Hepatic stellate cell (primary cell): ENCODE measurements around the gene DTNBP1.

Source experiments
- DNase-seq: peaks from one replicate; pipeline ENCODE4 v3.0.0; 2011; ENCODE audit warnings: low spot score

The DTNBP1 gene

GRCh38 chr6:15662326-15663129 lies at the start of gene DTNBP1:
TSS of gene DTNBP1 (minus strand) at chr6:15663028. CDS start at chr6:15662869, 159 bp downstream.
- peak; percentile 88 for DNase-seq

- no peak for DNase-seq
Observed at GRCh38 chr6:15709651-15710269, 46.9 kb upstream of the DTNBP1 start.

- DNase-seq: no peak
Observed at GRCh38 chr6:15708231-15708630, 45.4 kb upstream of the DTNBP1 start.

GRCh38 chr6:15705981-15706380 lies 43.2 kb upstream of the DTNBP1 start:
- DNase-seq: no peak

- no peak for DNase-seq
Observed at GRCh38 chr6:15698471-15698870, 35.6 kb upstream of the DTNBP1 start.

- DNase-seq: no peak
Observed at GRCh38 chr6:15697895-15698294, 35.1 kb upstream of the DTNBP1 start.

GRCh38 chr6:15691250-15691869 lies 28.5 kb upstream of the DTNBP1 start:
- DNase-seq: peak; percentile 80

GRCh38 chr6:15690510-15690909 lies 27.7 kb upstream of the DTNBP1 start:
- no peak for DNase-seq

- DNase-seq: no peak
Observed at GRCh38 chr6:15689586-15690482, 27.0 kb upstream of the DTNBP1 start.

GRCh38 chr6:15685619-15686018 lies 22.8 kb upstream of the DTNBP1 start:
- DNase-seq: no peak

GRCh38 chr6:15682965-15683822 lies 20.4 kb upstream of the DTNBP1 start:
- DNase-seq: no peak

GRCh38 chr6:15681946-15682345 lies 19.1 kb upstream of the DTNBP1 start:
- no peak for DNase-seq

GRCh38 chr6:15678514-15678913 lies 15.7 kb upstream of the DTNBP1 start:
- DNase-seq: no peak

- no peak for DNase-seq
Observed at GRCh38 chr6:15677822-15678221, 15.0 kb upstream of the DTNBP1 start.

- no peak for DNase-seq
Observed at GRCh38 chr6:15675536-15676220, 12.8 kb upstream of the DTNBP1 start.

GRCh38 chr6:15674690-15675386 lies 12.0 kb upstream of the DTNBP1 start:
- DNase-seq: no peak

GRCh38 chr6:15673666-15674065 lies 10.8 kb upstream of the DTNBP1 start:
- no peak for DNase-seq

GRCh38 chr6:15672818-15673217 lies 10.0 kb upstream of the DTNBP1 start:
- no peak for DNase-seq

GRCh38 chr6:15672291-15672690 lies 9.5 kb upstream of the DTNBP1 start:
- no peak for DNase-seq

- DNase-seq: no peak
Observed at GRCh38 chr6:15668918-15669317, 6.1 kb upstream of the DTNBP1 start.
